ENCODE data around the gene OR7D2.
A peak's percentile ranks its signal among the peaks of the same experiment; 100 is the strongest.

The OR7D2 gene

DNA sequence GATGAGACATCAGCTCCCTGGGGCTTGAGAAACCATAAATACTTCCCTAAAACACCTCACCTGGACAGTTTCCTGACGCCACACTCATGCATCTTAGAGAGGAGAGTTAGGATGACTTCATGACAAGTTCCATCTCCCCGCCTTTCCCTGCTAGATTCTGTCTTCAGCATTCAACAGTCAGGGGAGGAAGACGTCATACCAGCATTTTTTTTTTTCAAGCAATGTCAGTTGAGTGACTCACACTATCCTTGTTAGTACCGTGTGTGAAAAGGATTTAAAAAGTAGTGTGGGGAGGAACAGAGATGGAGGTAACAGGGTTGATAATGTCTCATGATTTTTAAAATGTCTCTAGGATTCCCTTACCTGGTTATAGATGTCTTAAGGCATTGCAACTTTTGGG is at the start of gene OR7D2:
Gene OR7D2, plus strand, starts transcription at position 79 of the 400 bp plus-strand sequence. CDS start 6,803 bp downstream, outside the sequence.
- in situ Hi-C loops (cut with HindIII; ENCODE audit: low pct_ligation_motif_present, low sequenced_read_pairs), result no loop called here
- Histone ChIP-seq H3K36me3 (replicated peaks) (no peaks in the 10 kb centered on the region), H3K27ac (no peak within 1 kb of the TSS), H3K4me3 (ENCODE audit: low read depth, low read length) (no peak within 1 kb of the TSS), H3K27me3 (replicated peaks) (no peaks in the 10 kb centered on the region)
- DNase-seq, result no peak
- TF ChIP-seq, protein P1, sequence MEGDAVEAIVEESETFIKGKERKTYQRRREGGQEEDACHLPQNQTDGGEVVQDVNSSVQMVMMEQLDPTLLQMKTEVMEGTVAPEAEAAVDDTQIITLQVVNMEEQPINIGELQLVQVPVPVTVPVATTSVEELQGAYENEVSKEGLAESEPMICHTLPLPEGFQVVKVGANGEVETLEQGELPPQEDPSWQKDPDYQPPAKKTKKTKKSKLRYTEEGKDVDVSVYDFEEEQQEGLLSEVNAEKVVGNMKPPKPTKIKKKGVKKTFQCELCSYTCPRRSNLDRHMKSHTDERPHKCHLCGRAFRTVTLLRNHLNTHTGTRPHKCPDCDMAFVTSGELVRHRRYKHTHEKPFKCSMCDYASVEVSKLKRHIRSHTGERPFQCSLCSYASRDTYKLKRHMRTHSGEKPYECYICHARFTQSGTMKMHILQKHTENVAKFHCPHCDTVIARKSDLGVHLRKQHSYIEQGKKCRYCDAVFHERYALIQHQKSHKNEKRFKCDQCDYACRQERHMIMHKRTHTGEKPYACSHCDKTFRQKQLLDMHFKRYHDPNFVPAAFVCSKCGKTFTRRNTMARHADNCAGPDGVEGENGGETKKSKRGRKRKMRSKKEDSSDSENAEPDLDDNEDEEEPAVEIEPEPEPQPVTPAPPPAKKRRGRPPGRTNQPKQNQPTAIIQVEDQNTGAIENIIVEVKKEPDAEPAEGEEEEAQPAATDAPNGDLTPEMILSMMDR (IDR thresholded peaks at IDR 0.05; ENCODE audit: low read depth, low read length, missing control alignments), result no peak

DNA sequence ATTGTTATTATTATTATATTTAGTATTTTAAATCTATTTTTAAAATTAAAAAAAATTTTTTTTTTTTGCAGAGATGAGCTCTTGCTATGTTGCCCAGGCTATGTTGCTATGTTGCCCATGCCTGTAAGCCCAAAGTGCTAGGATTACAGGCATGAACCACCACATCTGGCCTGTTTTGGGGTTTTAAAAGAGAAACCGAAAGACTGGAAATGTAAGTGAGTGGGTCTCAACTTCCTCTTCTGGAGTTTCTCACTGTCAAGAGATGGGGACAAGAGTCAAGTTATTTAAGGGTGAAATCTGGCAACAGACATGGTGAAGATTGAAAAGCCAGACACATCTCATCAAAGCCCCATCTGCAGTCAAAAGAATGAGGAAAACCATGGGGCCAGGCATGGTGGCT is 47.8 kb upstream of the OR7D2 start:
- DNase-seq, result no peak
- in situ Hi-C loops (cut with HindIII; ENCODE audit: low pct_ligation_motif_present, low sequenced_read_pairs), result no loop called here
- Histone ChIP-seq H3K36me3 (replicated peaks) (no peaks in the 10 kb centered on the region), H3K4me3 (ENCODE audit: low read depth, low read length) (no peak overlapping the region), H3K27ac (no peak overlapping the region), H3K27me3 (replicated peaks) (no peaks in the 10 kb centered on the region)
- TF ChIP-seq, protein P1 (IDR thresholded peaks at IDR 0.05; ENCODE audit: low read depth, low read length, missing control alignments), result no peak

DNA sequence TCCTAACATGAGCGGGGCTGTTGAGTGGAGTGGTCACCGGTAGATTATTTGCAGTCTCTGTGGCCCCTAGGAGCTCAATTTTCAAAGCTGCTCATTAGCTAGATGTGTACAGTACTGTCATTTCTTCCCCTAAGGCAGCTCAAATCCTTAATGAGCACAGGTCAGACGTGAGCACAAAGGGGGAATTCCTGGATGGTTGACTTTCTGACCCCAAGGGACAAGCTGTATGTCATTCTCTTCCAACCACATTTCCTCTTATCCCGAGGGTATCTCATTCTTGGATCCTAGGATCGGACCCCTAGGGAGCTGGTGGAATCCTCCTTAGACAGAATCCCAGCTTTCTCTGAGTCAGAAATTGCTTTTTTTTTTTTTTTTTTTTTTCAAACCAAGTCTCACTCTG is 46.4 kb upstream of the OR7D2 start:
- H3K27me3 ChIP-seq (replicated peaks), result no peaks in the 10 kb centered on the region
- no peak for DNase-seq
- TF ChIP-seq, protein P1 (IDR thresholded peaks at IDR 0.05; ENCODE audit: low read depth, low read length, missing control alignments), result no peak
- in situ Hi-C loops (cut with HindIII; ENCODE audit: low pct_ligation_motif_present, low sequenced_read_pairs), result no loop called here
- no peaks in the 10 kb centered on the region for H3K36me3 ChIP-seq (replicated peaks)
- H3K4me3 ChIP-seq (ENCODE audit: low read depth, low read length), result no peak overlapping the region
- no peak overlapping the region for H3K27ac ChIP-seq

DNA sequence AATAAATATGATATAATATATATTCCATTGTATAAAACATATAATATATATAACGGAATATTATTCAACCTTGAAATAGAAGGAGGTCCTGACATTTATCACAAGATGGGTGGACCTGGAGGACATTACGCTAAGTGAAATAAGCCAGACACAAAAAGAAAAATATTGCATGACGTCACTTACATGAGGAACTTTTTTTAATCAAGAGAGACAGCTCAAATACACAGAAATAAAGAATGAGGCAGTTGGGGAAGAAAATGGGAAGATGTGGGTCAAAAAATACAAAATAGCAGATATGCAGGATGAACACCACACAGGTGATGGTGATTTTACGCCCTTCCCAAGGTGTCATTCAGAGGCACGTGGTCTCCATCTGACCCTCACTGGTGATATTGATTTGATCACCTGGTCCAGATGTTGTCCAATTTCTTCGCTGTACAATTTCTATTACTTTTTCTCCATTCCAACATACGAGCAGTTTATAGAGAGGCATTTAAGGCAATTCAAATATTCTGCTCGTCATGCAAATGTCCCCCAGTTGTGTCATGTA is 39.1 kb upstream of the OR7D2 start:
- in situ Hi-C loops (cut with HindIII; ENCODE audit: low pct_ligation_motif_present, low sequenced_read_pairs), result no loop called here
- H3K36me3 ChIP-seq (replicated peaks), result no peaks in the 10 kb centered on the region
- H3K27me3 ChIP-seq (replicated peaks), result no peaks in the 10 kb centered on the region
- H3K27ac ChIP-seq, result peak overlapping the region; percentile 95
- TF ChIP-seq, protein P1 (IDR thresholded peaks at IDR 0.05; ENCODE audit: low read depth, low read length, missing control alignments), result no peak
- peak overlapping the region; percentile 98 for H3K4me3 ChIP-seq (ENCODE audit: low read depth, low read length)
- no peak for DNase-seq

DNA sequence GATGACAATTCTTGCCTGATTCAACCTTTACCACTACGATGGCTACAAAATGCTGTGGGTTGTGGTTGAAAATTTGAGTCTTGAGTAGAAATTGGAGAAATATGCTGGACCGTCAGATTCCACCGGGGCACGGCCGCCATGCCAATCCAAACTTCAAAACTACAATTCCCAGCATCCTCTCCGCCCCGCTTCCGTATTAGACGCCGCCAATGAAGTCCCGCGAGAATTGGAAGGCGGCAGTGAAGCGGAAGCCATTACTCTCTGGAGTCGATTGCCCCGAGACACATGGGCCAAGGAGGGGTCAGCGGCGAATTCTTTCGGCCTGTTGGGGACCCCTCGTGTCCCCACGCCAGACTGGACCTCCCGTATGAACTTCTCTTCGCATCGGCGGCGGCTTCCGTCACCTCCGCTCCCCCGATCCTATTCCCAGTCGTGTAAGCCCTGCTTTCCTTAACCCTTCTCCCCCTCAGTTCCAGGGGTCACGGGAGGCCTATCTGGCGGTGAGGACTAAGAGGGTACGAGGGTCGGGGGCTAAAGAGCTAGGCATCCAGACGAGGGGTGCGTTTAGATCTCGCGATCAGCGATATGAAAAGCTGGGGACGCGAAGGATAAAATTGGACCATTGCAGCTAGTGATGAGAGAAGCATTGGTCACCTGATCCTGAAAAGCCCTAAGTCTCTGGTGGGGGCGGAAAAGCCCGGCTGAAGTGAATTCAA is 38.5 kb upstream of the OR7D2 start, which contains the start of gene ZNF317:
Gene ZNF317, plus strand, starts transcription at position 239 of the 716 bp plus-strand sequence. CDS start 15,620 bp downstream, outside the sequence.
- TF ChIP-seq, protein P1 (IDR thresholded peaks at IDR 0.05; ENCODE audit: low read depth, low read length, missing control alignments), result no peak
- Histone ChIP-seq H3K4me3 (ENCODE audit: low read depth, low read length) (peak within 1 kb of the TSS; percentile 98), H3K27me3 (replicated peaks) (no peaks in the 10 kb centered on the region), H3K27ac (peak within 1 kb of the TSS; percentile 95), H3K36me3 (replicated peaks) (no peaks in the 10 kb centered on the region)
- DNase-seq, result peak; percentile 93
- in situ Hi-C loops (cut with HindIII; ENCODE audit: low pct_ligation_motif_present, low sequenced_read_pairs), result no loop called here
